Measurements from ENCODE around the gene GOLPH3L. TPM values are rescaled to one million over a fixed set of nuclear protein-coding genes. Genes with fewer than 3 reads are reported as not detected.
"Not testable (repeated sequence)": the region's sequence is repeated elsewhere in the genome, so short reads cannot be mapped to it uniquely, and the experiment has no call there.

Gene GOLPH3L
- total and polyA plus RNA-seq, 12 donors, result 6.7 to 98.3 (median 24.6) TPM

GRCh38 chr1:150720703-150721102, 23.7 kb upstream of the GOLPH3L start, which contains the start of gene HORMAD1:
Gene HORMAD1 (minus strand): TSS chr1:150720895. CDS start chr1:150719505, 1,390 bp downstream.
- H3K4me1 ChIP-seq (replicated peaks in 1 of 2), result no peaks in the 10 kb centered on the region
- H3K36me3 ChIP-seq (replicated peaks in 1 of 2), result no peaks in the 10 kb centered on the region
- intact Hi-C loops (cut with DNase I), result no loop called here
- TF ChIP-seq POLR2A (IDR thresholded peaks at IDR 0.05) (no peak), CTCF (IDR thresholded peaks at IDR 0.05) (no peak)
- no peak for DNase-seq
- 94 to 96% (median 96%) methylated on average over 24 of the region's 24 CpGs for WGBS, 4 donors
- H3K27me3 ChIP-seq, result no peaks in the 10 kb centered on the region
- H3K27ac ChIP-seq, result no peak within 1 kb of the TSS
- H3K9me3 ChIP-seq (replicated peaks in 1 of 3), result no peaks in the 10 kb centered on the region
- no peak within 1 kb of the TSS for H3K4me3 ChIP-seq

GRCh38 chr1:150720098-150720497, 23.1 kb upstream of the GOLPH3L start:
- no peaks in the 10 kb centered on the region for H3K27me3 ChIP-seq
- H3K4me1 ChIP-seq (replicated peaks in 1 of 2), result no peaks in the 10 kb centered on the region
- no peaks in the 10 kb centered on the region for H3K9me3 ChIP-seq (replicated peaks in 1 of 3)
- WGBS, 4 donors, result 93 to 98% (median 95%) methylated on average over 21 of the region's 21 CpGs
- intact Hi-C loops (cut with DNase I), result no loop called here
- no peak for TF ChIP-seq POLR2A (IDR thresholded peaks at IDR 0.05)
- TF ChIP-seq CTCF (IDR thresholded peaks at IDR 0.05), result no peak
- no peak overlapping the region for H3K4me3 ChIP-seq
- no peaks in the 10 kb centered on the region for H3K36me3 ChIP-seq (replicated peaks in 1 of 2)
- DNase-seq, result no peak
- H3K27ac ChIP-seq, result no peak overlapping the region

GRCh38 chr1:150718225-150718891, 21.4 kb upstream of the GOLPH3L start:
- H3K4me1 ChIP-seq (replicated peaks in 1 of 2), result no peaks in the 10 kb centered on the region
- 80 to 85% (median 83%) methylated on average over 11 of the region's 11 CpGs for WGBS, 4 donors
- H3K9me3 ChIP-seq (replicated peaks in 1 of 3), result no peaks in the 10 kb centered on the region
- no peaks in the 10 kb centered on the region for H3K36me3 ChIP-seq (replicated peaks in 1 of 2)
- no peak overlapping the region for H3K27ac ChIP-seq
- intact Hi-C loops (cut with DNase I), result no loop called here
- no peaks in the 10 kb centered on the region for H3K27me3 ChIP-seq
- H3K4me3 ChIP-seq, result no peak overlapping the region
- TF ChIP-seq POLR2A (IDR thresholded peaks at IDR 0.05) (no peak), CTCF (IDR thresholded peaks at IDR 0.05) (no peak)
- DNase-seq, result no peak

DNA sequence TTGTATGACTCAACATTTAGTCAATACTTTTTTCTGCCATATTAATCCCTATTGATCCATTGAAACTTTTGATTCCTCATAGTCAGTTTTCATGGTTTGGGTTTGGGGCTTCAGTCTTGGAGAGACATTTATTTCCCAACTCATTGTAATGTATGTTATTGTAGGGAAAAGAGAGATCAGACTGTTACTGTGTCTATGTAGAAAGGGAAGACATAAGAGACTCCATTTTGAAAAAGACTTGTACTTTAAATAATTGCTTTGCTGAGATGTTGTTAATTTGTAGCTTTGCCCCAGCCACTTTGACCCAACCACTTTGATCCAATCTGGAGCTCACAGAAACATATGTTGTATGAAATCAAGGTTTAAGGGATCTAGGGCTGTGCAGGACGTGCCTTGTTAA, 12.1 kb upstream of the GOLPH3L start:
- DNase-seq; H3K36me3 ChIP-seq (replicated peaks in 1 of 2); H3K4me1 ChIP-seq (replicated peaks in 1 of 2); H3K27ac ChIP-seq; H3K9me3 ChIP-seq (replicated peaks in 1 of 3); H3K27me3 ChIP-seq; H3K4me3 ChIP-seq; intact Hi-C loops (cut with DNase I): not testable (repeated sequence)
- 65 to 86% (median 76%) methylated on average over 1 of the region's 1 CpG for WGBS, 4 donors

DNA sequence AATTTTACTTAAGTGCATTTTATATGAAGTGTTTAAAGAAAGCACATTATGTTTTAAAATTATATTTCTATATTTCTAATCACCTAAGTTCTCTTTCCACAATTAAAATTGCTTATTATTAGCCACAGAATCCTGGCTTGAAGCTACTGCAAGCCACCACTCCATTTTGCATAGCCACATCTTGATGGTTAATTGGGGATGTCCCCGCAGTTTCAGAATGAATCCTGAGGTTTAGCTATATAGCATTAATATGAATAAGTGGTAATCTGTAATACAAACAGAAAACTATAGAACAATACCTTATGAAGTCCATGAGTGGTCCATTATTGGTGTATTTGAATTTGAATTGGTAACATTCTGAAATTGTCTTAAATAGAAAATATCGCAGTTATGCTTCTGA, 11.6 kb upstream of the GOLPH3L start:
- Histone ChIP-seq H3K4me3 (no peak overlapping the region), H3K9me3 (replicated peaks in 1 of 3) (no peaks in the 10 kb centered on the region), H3K27me3 (no peaks in the 10 kb centered on the region), H3K36me3 (replicated peaks in 1 of 2) (no peaks in the 10 kb centered on the region), H3K27ac (no peak overlapping the region), H3K4me1 (replicated peaks in 1 of 2) (no peaks in the 10 kb centered on the region)
- intact Hi-C loops (cut with DNase I), result no loop called here
- no peak for DNase-seq
- WGBS, 4 donors, result 91 to 96% (median 94%) methylated on average over 2 of the region's 2 CpGs
- no peak for TF ChIP-seq CTCF (IDR thresholded peaks at IDR 0.05)
- no peak for TF ChIP-seq POLR2A (IDR thresholded peaks at IDR 0.05)
